ENCODE results near the gene KCNK7. TPM values are rescaled to one million over a fixed set of nuclear protein-coding genes. Genes with fewer than 3 reads are reported as not detected.
A peak's percentile ranks its signal among the peaks of the same experiment; 100 is the strongest.

Gene KCNK7
- total RNA-seq, 1 donor from 2014 or later = 0.69 TPM

- DNase-seq = peak; percentile 58
- TF ChIP-seq, protein P1, sequence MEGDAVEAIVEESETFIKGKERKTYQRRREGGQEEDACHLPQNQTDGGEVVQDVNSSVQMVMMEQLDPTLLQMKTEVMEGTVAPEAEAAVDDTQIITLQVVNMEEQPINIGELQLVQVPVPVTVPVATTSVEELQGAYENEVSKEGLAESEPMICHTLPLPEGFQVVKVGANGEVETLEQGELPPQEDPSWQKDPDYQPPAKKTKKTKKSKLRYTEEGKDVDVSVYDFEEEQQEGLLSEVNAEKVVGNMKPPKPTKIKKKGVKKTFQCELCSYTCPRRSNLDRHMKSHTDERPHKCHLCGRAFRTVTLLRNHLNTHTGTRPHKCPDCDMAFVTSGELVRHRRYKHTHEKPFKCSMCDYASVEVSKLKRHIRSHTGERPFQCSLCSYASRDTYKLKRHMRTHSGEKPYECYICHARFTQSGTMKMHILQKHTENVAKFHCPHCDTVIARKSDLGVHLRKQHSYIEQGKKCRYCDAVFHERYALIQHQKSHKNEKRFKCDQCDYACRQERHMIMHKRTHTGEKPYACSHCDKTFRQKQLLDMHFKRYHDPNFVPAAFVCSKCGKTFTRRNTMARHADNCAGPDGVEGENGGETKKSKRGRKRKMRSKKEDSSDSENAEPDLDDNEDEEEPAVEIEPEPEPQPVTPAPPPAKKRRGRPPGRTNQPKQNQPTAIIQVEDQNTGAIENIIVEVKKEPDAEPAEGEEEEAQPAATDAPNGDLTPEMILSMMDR (IDR thresholded peaks at IDR 0.05; ENCODE audit: partially characterized antibody, unreplicated experiment) = no peak
- Mint-ChIP-seq H3K27me3 (ENCODE audit: unreplicated experiment) (peaks cover 30% of the 10 kb centered on the region), H3K9me3 (ENCODE audit: unreplicated experiment) (peaks cover 17% of the 10 kb centered on the region), H3K27ac (ENCODE audit: unreplicated experiment) (no peak overlapping the region), H3K4me3 (ENCODE audit: unreplicated experiment) (no peak overlapping the region), H3K36me3 (ENCODE audit: unreplicated experiment) (no peaks in the 10 kb centered on the region), H3K4me1 (ENCODE audit: low read depth, unreplicated experiment) (peaks cover 14% of the 10 kb centered on the region)
Observed at GRCh38 chr11:65551572-65552387, 43.8 kb downstream of the KCNK7 start.

DNA sequence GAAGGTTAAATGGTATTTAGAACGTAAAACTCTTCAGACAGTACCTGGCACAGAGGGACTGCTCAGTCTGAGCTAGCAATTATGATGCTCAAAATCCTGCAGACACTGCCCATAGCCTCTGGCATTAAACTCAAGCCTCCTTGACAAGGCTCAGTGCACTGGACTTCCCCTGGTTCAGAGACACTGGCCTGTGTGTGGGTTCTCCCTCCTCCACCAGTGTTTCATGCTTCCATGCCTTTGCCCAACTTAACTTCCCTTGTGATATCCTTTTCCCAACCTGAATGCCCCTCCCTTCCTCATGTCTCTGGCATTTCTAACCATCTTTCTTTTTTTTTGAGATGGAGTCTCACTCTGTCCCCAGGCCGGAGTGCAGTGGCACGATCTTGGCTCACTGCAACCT lies 46.5 kb downstream of the KCNK7 start:
- peaks cover 39% of the 10 kb centered on the region for H3K27me3 Mint-ChIP-seq (ENCODE audit: unreplicated experiment)
- TF ChIP-seq, protein P1 (IDR thresholded peaks at IDR 0.05; ENCODE audit: partially characterized antibody, unreplicated experiment) = no peak
- no peak overlapping the region for H3K4me3 Mint-ChIP-seq (ENCODE audit: unreplicated experiment)
- no peak overlapping the region for H3K27ac Mint-ChIP-seq (ENCODE audit: unreplicated experiment)
- peaks cover 23% of the 10 kb centered on the region for H3K9me3 Mint-ChIP-seq (ENCODE audit: unreplicated experiment)
- peaks cover 7% of the 10 kb centered on the region for H3K4me1 Mint-ChIP-seq (ENCODE audit: low read depth, unreplicated experiment)
- DNase-seq = no peak
- no peaks in the 10 kb centered on the region for H3K36me3 Mint-ChIP-seq (ENCODE audit: unreplicated experiment)

GRCh38 chr11:65548395-65548794 lies 47.2 kb downstream of the KCNK7 start:
- H3K36me3 Mint-ChIP-seq (ENCODE audit: unreplicated experiment) = no peaks in the 10 kb centered on the region
- H3K27ac Mint-ChIP-seq (ENCODE audit: unreplicated experiment) = no peak overlapping the region
- H3K27me3 Mint-ChIP-seq (ENCODE audit: unreplicated experiment) = peaks cover 44% of the 10 kb centered on the region
- peak overlapping the region; percentile 58 for H3K4me3 Mint-ChIP-seq (ENCODE audit: unreplicated experiment)
- DNase-seq = no peak
- H3K4me1 Mint-ChIP-seq (ENCODE audit: low read depth, unreplicated experiment) = peaks cover 11% of the 10 kb centered on the region
- TF ChIP-seq, protein P1 (IDR thresholded peaks at IDR 0.05; ENCODE audit: partially characterized antibody, unreplicated experiment) = no peak
- peaks cover 25% of the 10 kb centered on the region for H3K9me3 Mint-ChIP-seq (ENCODE audit: unreplicated experiment)

DNA sequence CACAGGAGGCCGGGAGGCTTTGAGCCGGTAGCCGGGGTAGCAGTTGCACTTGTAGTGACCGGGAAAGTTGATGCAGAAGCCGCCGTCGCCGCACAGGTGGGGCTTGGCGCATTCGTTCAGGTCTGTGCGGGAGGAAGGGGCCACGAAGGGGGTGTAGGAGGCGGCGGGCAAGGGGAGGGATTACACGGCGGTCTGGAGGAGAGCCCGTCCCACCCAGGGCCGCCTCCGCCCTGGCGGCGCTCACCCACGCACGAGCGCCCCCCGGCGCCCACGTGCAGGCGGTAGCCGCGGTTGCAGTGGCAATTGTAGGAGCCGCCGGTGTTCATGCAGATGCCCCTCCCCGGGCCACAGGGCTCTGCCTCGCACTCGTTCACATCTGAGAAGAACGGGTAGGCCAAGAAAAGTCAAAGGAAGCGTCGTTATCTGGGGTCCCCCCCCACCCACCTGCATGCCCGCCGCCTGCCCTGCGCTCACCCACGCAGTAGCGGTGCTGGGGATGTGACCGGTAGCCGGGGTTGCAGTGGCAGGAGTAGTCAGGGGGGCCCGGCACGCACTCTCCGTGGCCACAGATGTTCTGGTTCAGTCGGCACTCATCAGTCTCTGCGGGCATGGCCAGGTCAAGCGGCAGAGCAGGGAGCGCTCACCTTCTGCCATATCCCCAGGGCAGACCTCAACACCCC lies 48.0 kb downstream of the KCNK7 start:
- Mint-ChIP-seq H3K27ac (ENCODE audit: unreplicated experiment) (no peak overlapping the region), H3K9me3 (ENCODE audit: unreplicated experiment) (peaks cover 24% of the 10 kb centered on the region), H3K36me3 (ENCODE audit: unreplicated experiment) (no peaks in the 10 kb centered on the region), H3K4me3 (ENCODE audit: unreplicated experiment) (peak overlapping the region; percentile 58), H3K4me1 (ENCODE audit: low read depth, unreplicated experiment) (peaks cover 11% of the 10 kb centered on the region), H3K27me3 (ENCODE audit: unreplicated experiment) (peaks cover 51% of the 10 kb centered on the region)
- TF ChIP-seq, protein P1 (IDR thresholded peaks at IDR 0.05; ENCODE audit: partially characterized antibody, unreplicated experiment) = no peak
- DNase-seq = no peak

Measured in glutamatergic neuron (in vitro differentiated cells).